Measurements from ENCODE around the gene MAP2K7.
"Not testable (repeated sequence)": the region's sequence is repeated elsewhere in the genome, so short reads cannot be mapped to it uniquely, and the experiment has no call there.

The MAP2K7 gene

DNA sequence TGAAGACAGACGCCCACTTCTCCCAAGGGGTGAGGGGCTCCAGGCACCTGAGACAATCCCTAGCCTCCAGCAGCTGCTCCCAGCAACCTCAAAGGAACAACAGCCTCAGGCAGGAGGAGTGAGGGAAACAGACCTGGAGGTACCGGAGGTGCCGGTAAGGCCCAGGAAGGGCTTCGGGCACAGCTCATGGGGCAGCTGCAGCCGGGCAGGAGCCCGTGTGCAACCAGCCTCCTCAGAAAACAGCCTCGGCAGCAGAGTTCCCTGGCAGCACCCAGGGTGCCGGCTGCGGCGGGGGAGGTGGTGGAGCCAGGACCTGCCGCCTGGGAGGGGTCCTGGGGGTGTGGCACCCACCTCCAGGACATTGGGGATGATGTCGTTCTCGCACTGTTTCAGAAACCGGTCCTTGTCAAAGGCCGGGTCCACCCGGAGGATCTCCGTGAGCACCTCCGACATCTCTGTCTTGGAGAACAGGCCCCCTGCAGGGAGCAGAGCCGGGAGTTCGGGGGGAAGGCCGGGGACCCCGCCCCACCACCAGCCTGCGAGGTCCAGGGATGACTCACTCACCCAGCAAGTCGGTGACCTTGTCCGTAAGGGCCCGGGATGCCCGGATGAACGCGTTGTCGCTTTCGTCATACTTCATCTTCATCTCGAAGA is 28.7 kb downstream of the MAP2K7 start:
- no peak for DNase-seq (ENCODE audit: low spot score)

GRCh38 chr19:7932930-7933300 is 29.2 kb downstream of the MAP2K7 start:
- no peak for DNase-seq (ENCODE audit: low spot score)

DNA sequence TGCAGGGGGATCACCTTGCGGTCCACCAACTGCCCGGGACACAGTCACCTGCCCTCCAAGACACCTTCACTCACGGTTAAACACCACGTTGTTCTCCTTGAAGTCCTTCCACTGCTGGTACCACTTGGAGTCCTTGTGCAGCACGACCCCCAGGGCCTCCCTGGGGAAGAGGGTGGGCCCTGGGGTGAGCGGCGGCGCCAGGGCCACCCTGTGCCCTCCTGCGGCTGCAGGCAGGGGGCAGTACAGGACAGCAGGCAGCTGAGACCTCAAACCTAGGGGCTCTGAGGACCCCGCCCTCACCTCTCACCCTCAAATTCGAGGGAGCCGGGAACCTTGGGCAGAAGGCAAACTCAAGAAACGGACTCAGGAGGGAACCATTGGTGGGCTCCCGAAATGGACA is 29.7 kb downstream of the MAP2K7 start:
- DNase-seq (ENCODE audit: low spot score) = no peak

DNA sequence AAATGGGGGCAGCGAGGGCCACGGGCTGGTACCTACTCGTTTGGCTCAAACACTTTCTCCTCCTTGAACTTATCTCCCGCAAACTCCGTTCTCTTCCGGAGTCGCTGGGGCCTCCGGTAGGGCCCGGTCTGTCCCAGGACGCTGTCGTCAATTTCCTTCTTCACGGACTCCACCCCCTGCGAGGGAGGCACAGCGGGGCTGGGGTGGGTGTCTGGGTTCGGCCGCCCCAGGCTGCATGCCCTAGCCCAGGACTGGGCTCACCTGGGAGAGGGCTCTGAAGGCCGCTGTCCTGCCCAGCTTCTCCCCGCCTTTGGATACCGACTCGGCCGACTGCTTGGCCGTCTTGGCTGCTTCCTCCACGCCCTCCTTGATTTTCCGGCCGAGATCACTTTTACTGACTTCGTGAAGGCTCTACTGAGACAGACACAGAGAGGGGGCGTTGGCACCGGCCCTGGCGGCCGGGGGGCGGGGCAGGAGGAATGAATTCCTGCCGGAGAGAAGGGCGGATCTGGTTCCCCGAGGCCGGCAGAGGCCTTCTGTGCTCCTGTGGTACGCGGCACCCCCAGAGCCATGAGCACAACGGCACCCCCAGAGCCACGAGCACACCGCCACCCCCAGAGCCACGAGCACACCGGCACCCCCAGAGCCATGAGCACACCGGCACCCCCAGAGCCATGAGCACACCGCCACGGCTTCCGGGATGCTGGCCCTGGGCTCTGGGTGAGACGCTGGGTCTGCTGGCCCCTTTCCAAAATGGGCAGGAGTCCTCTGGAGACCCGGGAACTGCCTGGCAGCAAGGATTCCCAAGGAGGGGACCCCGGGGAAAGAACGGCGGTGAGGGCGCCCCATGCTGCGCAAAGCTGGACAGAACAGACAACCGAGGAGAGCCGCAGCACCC is 30.4 kb downstream of the MAP2K7 start:
- no peak for DNase-seq (ENCODE audit: low spot score)

- DNase-seq (ENCODE audit: low spot score) = no peak
Observed at GRCh38 chr19:7934766-7935165, 31.1 kb downstream of the MAP2K7 start.

- no peak for DNase-seq (ENCODE audit: low spot score)
Observed at GRCh38 chr19:7940841-7941240, 37.2 kb downstream of the MAP2K7 start.

DNA sequence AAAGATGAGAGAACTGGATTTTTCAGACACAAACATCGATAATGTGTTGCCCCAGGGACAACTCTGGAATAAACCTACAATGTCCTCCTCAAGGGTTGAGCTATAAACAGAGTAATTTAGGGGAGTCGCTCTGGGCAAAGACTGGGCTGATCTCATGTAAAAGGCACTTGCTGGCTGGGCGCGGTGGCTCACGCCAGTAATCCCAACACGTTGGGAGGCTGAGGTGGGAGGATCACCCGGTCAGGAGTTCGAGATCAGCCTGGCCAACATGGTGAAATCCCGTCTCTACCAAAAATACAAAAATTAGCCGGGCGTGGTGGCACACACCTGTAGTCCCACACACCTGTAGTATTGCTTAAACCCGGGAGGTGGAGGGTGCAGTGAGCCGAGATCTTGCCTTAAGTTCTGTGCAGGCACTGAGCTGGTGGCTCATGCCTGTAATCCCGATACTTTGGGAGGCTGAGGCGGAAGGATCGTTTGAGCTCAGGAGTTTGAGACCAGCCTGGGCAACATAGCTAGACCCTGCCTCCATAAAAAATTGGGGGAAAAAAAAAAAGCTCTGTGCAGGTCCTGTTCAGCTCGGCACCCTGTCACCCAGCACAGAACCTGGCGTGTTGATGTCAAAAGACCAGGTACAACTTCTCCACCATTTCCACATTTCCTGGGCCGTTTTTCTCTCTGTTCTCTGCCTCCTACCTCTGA is 38.4 kb downstream of the MAP2K7 start:
- no peak for DNase-seq (ENCODE audit: low spot score)

- DNase-seq (ENCODE audit: low spot score) = no peak
Observed at GRCh38 chr19:7942981-7943443, 39.3 kb downstream of the MAP2K7 start.

DNA sequence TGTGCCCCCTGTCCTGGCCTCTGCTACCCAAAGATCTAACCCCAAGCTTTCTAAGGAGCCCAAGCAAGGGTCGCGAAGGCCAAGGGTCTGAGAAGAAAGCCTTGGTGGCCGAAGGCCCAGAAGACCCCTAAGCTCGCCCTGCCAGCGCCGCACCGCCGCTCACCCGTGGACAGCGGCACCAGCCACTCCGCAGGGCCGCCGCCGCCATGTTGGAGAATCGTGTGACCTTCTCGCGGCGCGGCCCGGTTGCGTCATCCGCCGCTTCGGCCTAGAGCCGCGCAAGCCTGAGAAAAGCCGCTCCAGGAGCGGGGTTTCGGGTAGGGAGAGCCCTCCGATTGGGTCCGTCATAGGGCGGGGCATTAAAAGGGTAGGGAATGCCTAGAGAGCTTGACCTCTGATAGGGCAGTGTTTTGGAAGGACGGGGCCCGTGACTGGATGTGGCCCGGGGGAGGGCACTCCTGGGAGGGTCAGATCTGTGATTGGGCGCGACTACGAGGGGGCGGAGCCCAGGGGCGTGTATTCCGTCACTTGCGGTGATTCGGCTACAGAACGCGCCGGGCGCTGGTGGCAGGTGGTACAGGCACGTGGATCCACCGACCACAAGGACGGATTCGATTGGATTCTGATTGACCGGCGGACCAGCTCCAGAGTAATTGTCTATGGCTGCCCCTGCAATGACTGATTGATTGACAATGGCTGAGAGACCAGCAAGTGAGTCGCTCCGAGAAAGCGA is 39.9 kb downstream of the MAP2K7 start, which contains the start of gene TIMM44:
TIMM44 (minus strand) TSS at position 223 of the 733 bp plus-strand sequence; CDS start at position 208, 15 bp downstream.
- DNase-seq (ENCODE audit: low spot score) = peak; percentile 99

GRCh38 chr19:7944177-7944761 is 40.6 kb downstream of the MAP2K7 start:
- DNase-seq (ENCODE audit: low spot score) = peak; percentile 88

DNA sequence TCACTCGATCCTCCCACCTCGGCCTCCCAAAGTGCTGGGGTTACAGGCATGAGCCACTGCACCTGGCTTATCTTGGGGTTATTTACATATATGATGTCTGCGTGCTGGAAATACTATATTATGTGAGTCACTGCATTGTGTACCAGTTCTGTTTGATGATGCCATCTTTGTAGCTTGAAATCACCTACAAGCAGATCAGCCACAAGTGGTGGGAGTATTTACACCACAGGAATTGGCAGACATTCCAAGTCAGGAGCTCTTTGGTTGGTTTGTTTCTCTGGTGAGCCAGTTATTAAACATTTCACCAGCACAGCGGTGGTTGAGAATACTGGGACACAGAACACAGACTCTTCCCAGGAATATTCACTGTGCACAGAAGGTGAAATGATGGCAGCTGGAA is 44.3 kb downstream of the MAP2K7 start:
- no peak for DNase-seq (ENCODE audit: low spot score)

GRCh38 chr19:7953060-7953459 is 49.4 kb downstream of the MAP2K7 start:
- DNase-seq (ENCODE audit: low spot score) = no peak

- no peak for DNase-seq (ENCODE audit: low spot score)
Observed at GRCh38 chr19:7953576-7953975, 49.9 kb downstream of the MAP2K7 start.

GRCh38 chr19:7955696-7956095 is 52.0 kb downstream of the MAP2K7 start:
- no peak for DNase-seq (ENCODE audit: low spot score)

GRCh38 chr19:7959211-7959610 is 55.5 kb downstream of the MAP2K7 start:
- DNase-seq (ENCODE audit: low spot score) = no peak

DNA sequence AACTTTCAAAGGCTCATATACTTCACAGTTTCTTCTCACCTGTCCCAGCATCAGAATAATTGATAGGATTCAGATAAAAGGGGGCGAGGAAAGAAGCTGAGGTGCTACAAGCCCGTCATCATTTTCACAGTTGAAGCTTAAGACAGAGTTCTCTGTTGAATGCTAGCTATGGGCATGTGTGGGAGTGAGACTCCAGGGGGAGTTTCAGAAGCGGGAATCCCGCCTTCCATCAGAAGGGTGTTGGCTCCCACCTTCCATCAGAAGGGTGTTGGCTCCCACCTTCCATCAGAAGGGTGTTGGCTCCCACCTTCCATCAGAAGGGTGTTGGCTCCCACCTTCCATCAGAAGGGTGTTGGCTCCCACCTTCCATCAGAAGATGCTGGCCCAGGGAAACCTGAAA is 57.4 kb downstream of the MAP2K7 start:
- not testable (repeated sequence) for DNase-seq (ENCODE audit: low spot score)

DNA sequence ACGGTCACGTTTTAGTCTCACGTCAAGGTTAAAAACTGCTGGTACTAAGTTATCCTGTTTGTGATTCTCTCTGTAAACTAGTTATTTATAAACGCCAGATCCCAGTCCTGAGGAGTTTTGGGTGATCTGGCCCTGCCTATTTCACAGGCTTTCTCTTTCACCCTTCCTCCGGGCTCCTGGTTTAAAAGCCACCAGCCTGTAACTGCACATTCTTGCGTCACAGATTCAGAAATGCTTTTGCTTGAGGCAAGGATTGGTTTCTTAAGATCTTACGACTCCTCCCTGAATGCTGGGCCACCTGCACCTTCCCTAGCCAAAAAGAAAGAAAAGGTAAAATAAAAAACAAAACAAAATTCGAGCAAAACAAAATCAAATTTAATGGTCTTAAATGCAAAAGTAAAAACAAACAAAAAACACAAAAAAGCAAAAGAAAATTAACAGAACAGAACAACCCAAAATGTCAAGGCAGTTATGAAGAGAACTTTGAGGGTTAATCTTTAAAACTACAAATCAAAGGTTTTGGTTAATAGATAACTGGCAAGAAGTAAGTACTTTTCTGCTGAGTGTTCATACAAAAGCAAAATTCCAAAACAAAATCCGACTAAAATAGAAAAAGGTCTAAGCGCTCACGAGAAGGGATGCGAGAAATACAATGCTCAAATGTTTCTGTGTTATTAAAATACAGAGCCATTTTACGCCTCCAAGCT is 58.4 kb downstream of the MAP2K7 start:
- no peak for DNase-seq (ENCODE audit: low spot score)

DNA sequence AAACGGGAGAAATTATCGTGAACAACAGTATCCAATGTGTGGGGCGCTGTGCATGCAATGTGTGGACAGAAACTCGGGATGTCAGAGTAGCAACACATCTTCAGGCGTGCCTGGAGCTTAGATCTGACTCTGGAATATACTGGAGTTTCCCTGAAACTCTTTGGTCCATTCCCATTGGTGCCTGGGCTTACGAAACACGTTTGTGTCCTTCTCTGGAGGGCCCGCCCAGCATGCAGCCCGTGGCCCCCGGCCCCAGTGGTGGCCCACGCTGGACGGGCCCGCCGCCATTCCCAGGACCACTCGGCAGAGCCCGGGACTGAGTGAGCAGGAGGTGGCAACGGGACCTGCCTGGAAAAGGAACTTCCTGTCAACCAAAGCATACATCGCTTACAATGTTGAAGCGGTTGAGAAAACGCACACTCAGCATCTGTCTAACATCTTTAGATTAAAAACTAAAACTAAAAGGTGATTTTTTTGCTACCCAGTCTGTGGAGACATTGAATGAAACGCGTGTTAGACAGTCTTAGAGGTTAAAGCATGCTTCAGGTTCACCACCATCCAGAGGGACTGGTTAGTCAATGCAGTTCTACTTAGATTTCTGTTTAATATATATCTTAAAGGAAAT is 59.1 kb downstream of the MAP2K7 start:
- no peak for DNase-seq (ENCODE audit: low spot score)

DNA sequence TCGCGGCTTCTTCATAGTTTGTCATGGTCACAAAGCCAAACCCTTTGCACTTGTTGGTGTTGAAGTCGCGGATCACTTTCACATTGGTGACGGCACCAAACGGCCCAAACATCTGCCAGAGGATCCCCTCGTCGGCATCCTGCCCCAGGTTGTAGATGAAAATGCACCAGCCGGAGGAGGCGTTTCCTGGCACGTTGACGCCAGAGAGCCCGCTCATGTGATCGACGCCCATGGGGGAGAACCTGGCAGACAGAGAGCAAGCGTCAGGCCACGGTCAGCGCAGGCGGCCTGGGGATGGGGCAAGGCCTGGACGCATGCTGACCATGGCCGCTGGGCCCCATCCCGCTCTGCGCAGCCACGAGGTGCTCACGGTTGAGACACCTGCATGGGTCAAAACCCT is 59.9 kb downstream of the MAP2K7 start:
- DNase-seq (ENCODE audit: low spot score) = no peak
